Measurements from ENCODE around the gene TNFAIP8.
A peak's percentile ranks its signal among the peaks of the same experiment; 100 is the strongest.

TNFAIP8 gene

DNA sequence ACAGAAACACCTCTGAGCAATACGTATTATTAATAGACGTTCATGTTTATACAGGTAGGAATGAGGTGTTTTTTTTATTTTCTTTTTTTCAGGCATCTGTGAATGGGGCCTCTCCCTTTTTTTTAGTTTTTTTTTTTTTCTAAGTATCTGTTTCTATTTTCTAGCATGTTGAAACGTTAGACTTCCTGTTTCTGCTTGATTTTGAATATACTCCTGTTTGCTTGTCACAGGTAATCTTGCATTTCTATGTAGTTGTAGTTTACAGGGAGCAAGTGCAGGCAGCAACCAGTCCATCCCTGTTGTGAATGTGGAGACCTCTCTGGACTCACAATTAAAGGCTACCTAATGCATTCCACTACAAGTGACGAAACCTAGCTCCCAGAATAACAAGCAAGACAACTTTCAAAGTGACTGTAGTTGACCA lies 22.8 kb upstream of the TNFAIP8 start:
- Mint-ChIP-seq H3K27ac (peak overlapping the region; percentile 95), H3K9me3 (no peaks in the 10 kb centered on the region), H3K4me3 (peak overlapping the region; percentile 82), H3K27me3 (no peaks in the 10 kb centered on the region), H3K4me1 (peaks cover 76% of the 10 kb centered on the region), H3K36me3 (peaks cover 57% of the 10 kb centered on the region)
- DNase-seq: no peak
- CTCF ChIA-PET: interaction anchor here (1.0 to 10.1 kb wide), 4 partner anchors 11 to 78 kb away, joined by 3 to 121 read pairs (median 24); no protein-coding TSS in a partner anchor

DNA sequence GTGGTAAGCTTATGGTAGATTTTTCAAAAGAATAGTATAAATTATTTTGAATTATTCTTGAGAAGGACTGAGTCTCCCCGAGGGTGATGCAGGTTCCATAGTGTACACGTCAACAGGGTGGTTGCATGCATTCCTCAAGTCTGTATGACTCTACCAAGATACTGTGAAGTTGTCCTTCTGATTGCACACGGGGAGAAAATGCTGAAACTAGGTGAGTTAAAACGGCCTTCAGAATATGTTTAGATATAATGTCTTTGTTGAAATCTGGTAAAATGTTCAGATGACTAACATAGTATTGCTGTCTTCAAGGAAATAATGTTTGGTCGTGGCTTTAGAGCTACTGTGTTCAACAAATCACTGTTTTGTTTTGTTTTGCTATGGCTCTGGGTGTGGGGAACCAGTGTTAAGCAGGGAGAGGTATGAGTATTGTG lies 22.4 kb upstream of the TNFAIP8 start:
- DNase-seq: no peak
- H3K9me3 Mint-ChIP-seq: no peaks in the 10 kb centered on the region
- peaks cover 76% of the 10 kb centered on the region for H3K4me1 Mint-ChIP-seq
- peak overlapping the region; percentile 95 for H3K27ac Mint-ChIP-seq
- peaks cover 58% of the 10 kb centered on the region for H3K36me3 Mint-ChIP-seq
- peak overlapping the region; percentile 82 for H3K4me3 Mint-ChIP-seq
- CTCF ChIA-PET: interaction anchor here (1.0 to 10.1 kb wide), 4 partner anchors 12 to 78 kb away, joined by 3 to 121 read pairs (median 24); no protein-coding TSS in a partner anchor
- H3K27me3 Mint-ChIP-seq: no peaks in the 10 kb centered on the region

DNA sequence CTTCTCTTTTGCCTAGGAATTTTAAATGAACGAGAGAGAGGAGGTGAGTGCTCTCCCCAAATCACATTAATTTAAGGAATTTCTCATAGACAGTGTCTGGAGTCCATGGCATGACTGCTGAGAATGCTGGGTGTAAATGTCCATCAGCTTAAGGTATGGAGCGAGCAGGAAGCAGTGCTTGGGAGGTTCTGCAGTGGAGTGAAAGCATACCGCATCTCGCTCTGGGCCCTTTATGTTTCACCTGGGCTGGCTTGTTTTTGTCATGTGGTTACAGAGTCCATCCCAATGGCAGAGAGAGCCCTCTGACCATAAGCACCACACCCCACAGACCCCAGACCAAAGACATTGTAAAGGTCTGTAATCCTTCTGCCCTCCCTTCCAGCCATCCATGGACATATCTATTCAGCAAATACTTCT lies 20.6 kb upstream of the TNFAIP8 start:
- Mint-ChIP-seq H3K4me3 (peak overlapping the region; percentile 82), H3K9me3 (no peaks in the 10 kb centered on the region), H3K36me3 (peaks cover 63% of the 10 kb centered on the region), H3K27me3 (no peaks in the 10 kb centered on the region), H3K4me1 (peaks cover 76% of the 10 kb centered on the region), H3K27ac (peak overlapping the region; percentile 86)
- CTCF ChIA-PET: interaction anchor here (0.7 to 10.1 kb wide), 7 partner anchors 12 to 76 kb away, joined by 3 to 121 read pairs (median 4); no protein-coding TSS in a partner anchor
- DNase-seq: no peak

DNA sequence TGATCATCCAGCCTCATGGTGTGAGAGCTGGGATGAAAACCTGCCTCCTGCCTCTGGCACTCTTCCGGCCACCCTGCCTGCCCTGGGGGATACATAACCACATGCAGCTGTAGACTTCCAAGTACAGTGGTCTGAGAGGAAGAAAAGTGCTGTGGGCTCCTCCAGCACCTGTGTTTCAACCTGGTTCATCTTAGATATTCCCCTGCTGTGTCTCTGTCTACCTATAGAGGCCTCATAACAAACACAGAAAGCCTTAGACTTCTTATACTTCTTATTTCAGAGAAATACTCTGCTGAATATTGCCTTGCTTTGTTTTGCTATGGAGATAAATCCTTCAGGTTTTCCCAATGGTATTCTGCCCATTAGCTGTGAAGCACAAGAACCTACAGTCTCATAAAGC lies 19.6 kb upstream of the TNFAIP8 start:
- peaks cover 76% of the 10 kb centered on the region for H3K4me1 Mint-ChIP-seq
- H3K27me3 Mint-ChIP-seq: no peaks in the 10 kb centered on the region
- no peak for DNase-seq
- peak overlapping the region; percentile 86 for H3K27ac Mint-ChIP-seq
- CTCF ChIA-PET: interaction anchor here (0.8 to 10.1 kb wide), 8 partner anchors 15 to 75 kb away, joined by 3 to 121 read pairs (median 4); no protein-coding TSS in a partner anchor
- peak overlapping the region; percentile 82 for H3K4me3 Mint-ChIP-seq
- H3K9me3 Mint-ChIP-seq: no peaks in the 10 kb centered on the region
- peaks cover 65% of the 10 kb centered on the region for H3K36me3 Mint-ChIP-seq

DNA sequence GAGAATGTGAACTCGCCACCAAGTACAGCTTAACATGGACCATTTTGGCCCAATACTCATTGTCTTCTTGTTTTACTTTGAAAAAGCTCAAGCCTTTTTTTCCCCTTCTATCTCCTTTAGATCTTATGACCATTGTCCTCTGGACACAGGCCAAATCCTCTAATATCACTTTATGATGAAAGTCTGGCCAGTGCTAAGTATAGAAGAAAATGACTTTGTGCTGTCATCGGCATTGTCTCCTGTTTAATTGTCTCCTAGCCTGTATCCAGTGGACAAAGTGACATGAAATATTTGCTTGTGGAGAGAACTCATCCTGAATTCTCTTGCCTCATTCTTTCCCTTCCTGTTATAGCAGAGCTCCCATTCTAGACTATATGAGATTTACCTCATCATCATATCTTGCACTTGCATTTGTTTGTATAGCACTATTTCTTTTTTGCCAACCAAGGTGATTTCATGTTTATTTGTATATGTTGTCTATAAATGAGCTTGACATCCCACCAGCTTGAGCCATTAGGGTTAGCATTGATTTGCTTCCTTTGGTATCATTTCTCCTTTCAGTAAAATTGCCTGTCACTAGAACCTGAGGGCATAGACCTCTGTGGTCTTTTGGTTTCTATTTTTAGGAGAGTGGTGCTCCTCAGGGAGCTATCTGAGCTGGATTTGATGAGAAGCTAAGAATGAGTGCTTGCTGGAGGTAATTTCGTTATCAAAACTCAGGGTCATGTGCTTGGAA lies 18.8 kb upstream of the TNFAIP8 start:
- Mint-ChIP-seq H3K9me3 (no peaks in the 10 kb centered on the region), H3K4me1 (peaks cover 76% of the 10 kb centered on the region), H3K36me3 (peaks cover 63% of the 10 kb centered on the region), H3K27me3 (no peaks in the 10 kb centered on the region), H3K4me3 (peak overlapping the region; percentile 82), H3K27ac (peak overlapping the region; percentile 92)
- DNase-seq: no peak
- CTCF ChIA-PET: interaction anchor here (0.7 to 10.1 kb wide), 8 partner anchors 9 to 74 kb away, joined by 3 to 121 read pairs (median 3); no protein-coding TSS in a partner anchor

DNA sequence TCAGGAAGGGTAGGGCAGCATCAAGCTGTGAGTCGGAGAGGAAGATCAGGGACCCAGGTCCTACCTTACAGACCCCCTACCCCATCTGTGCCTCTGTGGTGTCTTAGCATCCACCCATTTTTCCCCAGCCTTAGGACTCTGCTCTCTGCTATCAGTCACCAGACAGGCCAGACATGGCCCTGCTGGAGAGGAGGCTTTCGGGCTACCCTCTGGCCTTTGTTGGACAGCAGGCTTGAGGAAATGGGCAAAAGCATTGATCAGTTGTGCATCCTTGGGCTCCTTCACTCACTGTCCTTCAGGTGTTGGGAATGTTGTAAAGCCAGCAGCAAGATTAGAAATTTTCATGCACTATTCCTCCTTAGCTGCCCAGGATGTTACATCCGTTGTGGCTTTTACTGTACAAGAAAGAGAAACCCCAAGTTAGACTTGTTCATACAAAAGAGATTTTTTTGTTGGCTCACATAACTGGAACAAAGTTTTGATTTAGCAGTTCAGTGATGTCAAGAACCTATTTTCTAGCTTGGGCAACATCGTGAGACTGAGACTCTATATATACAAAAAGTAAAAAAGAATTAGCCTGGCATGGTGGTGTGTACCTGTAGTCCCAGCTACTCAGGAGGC lies 17.4 kb upstream of the TNFAIP8 start:
- Mint-ChIP-seq H3K9me3 (no peaks in the 10 kb centered on the region), H3K27ac (peak overlapping the region; percentile 92), H3K4me1 (peaks cover 79% of the 10 kb centered on the region), H3K4me3 (peak overlapping the region; percentile 82), H3K27me3 (no peaks in the 10 kb centered on the region), H3K36me3 (peaks cover 70% of the 10 kb centered on the region)
- no peak for DNase-seq
- CTCF ChIA-PET: interaction anchor here (0.9 to 10.1 kb wide), 7 partner anchors 15 to 73 kb away, joined by 3 to 121 read pairs (median 11); no protein-coding TSS in a partner anchor

DNA sequence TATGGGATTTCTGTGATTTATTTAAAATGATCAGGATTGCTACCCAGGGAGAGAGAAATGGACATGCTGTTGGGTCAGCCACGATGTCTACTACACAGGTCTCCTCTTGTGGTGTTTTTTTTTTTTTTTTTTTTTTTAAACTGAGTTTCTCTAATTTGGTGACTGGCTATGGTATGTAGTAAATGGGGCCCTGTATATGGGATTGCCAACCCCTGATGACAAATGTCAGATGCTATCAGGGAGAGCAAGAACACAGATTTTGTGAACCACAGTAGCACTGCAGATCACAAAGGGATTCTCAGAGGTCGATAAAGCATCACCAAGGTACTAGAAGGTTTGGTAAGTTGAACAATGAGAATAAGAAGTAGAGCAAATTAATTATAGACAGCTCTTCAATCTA lies 16.5 kb upstream of the TNFAIP8 start:
- H3K36me3 Mint-ChIP-seq: peaks cover 73% of the 10 kb centered on the region
- no peaks in the 10 kb centered on the region for H3K9me3 Mint-ChIP-seq
- peaks cover 88% of the 10 kb centered on the region for H3K4me1 Mint-ChIP-seq
- CTCF ChIA-PET: interaction anchor here (0.9 to 10.1 kb wide), 6 partner anchors 14 to 72 kb away, joined by 3 to 121 read pairs (median 8); no protein-coding TSS in a partner anchor
- peak overlapping the region; percentile 92 for H3K27ac Mint-ChIP-seq
- H3K4me3 Mint-ChIP-seq: peak overlapping the region; percentile 82
- no peak for DNase-seq
- H3K27me3 Mint-ChIP-seq: no peaks in the 10 kb centered on the region

DNA sequence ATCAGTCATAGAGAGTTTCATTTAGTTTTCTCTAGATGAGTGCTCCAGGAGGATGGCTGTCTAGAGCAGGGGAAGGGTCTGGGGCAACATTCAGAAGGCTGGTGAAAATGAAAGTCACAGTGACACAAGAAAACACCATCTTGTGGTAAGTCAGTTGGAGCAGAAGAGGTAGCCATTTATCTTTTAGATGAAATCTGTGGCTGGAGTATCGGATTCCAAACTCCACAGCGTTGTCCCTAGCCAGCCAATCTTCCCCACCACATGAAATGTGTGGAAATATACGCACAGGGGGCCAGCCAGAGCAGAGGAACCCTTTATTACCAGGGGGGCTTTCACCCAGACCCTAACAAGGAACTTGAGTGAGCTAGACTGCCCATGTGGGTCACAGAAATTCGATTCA lies 15.9 kb upstream of the TNFAIP8 start:
- Mint-ChIP-seq H3K27ac (peak overlapping the region; percentile 92), H3K36me3 (peaks cover 69% of the 10 kb centered on the region), H3K9me3 (no peaks in the 10 kb centered on the region), H3K27me3 (no peaks in the 10 kb centered on the region), H3K4me1 (peaks cover 91% of the 10 kb centered on the region), H3K4me3 (peak overlapping the region; percentile 82)
- CTCF ChIA-PET: interaction anchor here (0.9 to 10.1 kb wide), 8 partner anchors 10 to 351 kb away, joined by 3 to 121 read pairs (median 8); no protein-coding TSS in a partner anchor
- no peak for DNase-seq

DNA sequence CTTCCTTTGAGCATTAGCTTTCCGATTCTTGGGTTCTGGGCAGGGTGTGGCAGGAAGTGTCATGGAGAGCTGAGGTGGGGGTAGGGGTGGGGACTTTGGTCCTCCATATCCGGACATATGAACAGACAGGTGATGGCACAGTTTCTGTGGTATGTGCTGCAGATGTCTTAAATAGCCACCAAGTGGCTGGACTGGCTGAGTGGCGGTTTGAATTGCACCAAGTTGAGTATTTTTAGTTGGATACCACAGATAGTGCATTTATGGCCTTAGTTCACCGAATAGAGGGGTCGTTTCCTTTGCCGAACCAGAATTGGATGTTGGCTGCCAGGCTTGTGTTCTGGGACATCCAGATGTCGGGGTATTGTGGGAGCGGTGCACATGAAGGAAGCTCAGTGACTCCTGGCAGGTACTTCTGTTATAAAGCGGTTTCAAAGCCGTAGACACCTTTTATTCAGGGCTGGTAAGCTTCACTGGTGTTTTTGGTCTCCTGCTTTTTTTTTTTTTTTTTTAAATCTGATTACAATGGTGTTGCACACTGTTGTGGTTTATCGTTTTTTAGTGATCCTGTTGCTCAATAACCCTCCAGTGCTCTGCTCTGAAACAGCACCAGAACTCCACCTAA lies 15.1 kb upstream of the TNFAIP8 start:
- CTCF ChIA-PET: interaction anchor here (1.0 to 10.1 kb wide), 9 partner anchors 10 to 351 kb away, joined by 3 to 121 read pairs (median 7); no protein-coding TSS in a partner anchor
- Mint-ChIP-seq H3K4me3 (peak overlapping the region; percentile 82), H3K27me3 (no peaks in the 10 kb centered on the region), H3K36me3 (peaks cover 68% of the 10 kb centered on the region), H3K27ac (peak overlapping the region; percentile 92), H3K9me3 (no peaks in the 10 kb centered on the region), H3K4me1 (peaks cover 95% of the 10 kb centered on the region)
- peak; percentile 84 for DNase-seq

DNA sequence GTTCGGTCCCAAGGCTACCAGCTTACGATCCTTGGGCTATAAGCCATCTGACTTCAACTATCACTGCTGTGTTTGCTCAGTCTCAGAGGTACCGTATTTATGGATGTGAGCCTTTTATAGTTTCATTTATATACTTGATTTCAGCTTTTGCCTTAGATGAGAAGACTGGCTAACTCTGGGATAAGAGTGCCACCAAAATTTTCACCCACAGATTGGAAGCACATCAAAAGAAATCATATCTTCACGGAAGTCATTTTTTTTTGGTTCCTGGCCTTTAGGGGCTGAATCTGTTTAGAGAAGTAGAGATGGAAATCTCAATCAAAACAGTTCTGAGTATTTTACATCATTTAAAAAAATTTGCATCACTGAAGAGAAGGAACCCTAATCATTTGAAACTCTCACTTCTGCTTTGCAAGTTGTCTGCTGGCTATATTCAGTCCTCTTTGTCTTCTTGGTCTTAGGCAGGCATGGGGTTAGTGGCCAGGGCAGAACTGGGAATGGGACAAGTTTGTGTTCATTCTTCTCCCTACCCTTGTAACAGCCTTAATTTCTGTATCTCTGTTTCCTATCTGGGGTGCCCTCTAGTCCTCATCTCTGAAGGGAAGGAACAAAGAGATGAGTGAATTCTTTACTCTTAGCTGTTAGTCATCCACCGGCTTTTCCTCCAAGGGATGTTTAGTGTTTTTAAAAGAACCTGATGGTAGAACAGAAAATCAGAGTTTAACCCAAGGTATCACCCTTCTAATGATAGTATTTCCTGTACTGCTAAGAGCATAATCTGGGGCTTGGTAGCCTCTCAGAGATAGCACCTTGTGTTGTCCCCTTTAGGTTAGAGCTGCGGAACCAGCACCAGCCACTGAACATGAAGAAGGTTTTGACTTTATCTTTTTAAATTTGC lies 14.1 kb upstream of the TNFAIP8 start:
- no peaks in the 10 kb centered on the region for H3K9me3 Mint-ChIP-seq
- peaks cover 70% of the 10 kb centered on the region for H3K36me3 Mint-ChIP-seq
- peak overlapping the region; percentile 82 for H3K4me3 Mint-ChIP-seq
- no peak for DNase-seq
- peak overlapping the region; percentile 92 for H3K27ac Mint-ChIP-seq
- H3K27me3 Mint-ChIP-seq: no peaks in the 10 kb centered on the region
- H3K4me1 Mint-ChIP-seq: peaks cover 96% of the 10 kb centered on the region
- CTCF ChIA-PET: interaction anchor here (1.1 to 10.1 kb wide), 7 partner anchors 11 to 72 kb away, joined by 3 to 121 read pairs (median 7); no protein-coding TSS in a partner anchor

DNA sequence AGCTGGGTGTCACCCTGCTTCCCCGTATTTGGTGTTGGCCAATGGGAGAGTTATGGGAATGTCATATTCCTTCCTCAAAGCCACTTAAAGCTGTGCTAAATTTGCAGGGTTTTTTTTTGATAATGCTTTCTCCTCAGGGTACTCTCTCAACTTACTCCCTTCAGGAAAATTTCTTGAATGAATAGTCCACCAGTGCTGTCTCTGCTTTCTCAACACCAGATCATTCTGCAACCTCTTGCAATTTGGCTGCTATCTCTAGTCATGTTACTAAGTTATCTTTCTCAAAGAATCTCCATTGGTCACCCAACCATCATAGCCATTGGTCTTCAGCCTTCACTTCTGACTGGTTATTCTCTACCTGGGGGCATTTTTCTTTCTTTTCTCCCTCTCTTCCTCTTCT lies 13.4 kb upstream of the TNFAIP8 start:
- H3K4me1 Mint-ChIP-seq: peaks cover 96% of the 10 kb centered on the region
- no peaks in the 10 kb centered on the region for H3K9me3 Mint-ChIP-seq
- CTCF ChIA-PET: interaction anchor here (4.2 to 10.1 kb wide), 3 partner anchors 15 to 69 kb away, joined by 11 to 121 read pairs (median 25); no protein-coding TSS in a partner anchor
- peaks cover 70% of the 10 kb centered on the region for H3K36me3 Mint-ChIP-seq
- no peak for DNase-seq
- peak overlapping the region; percentile 82 for H3K4me3 Mint-ChIP-seq
- peak overlapping the region; percentile 92 for H3K27ac Mint-ChIP-seq
- H3K27me3 Mint-ChIP-seq: no peaks in the 10 kb centered on the region

DNA sequence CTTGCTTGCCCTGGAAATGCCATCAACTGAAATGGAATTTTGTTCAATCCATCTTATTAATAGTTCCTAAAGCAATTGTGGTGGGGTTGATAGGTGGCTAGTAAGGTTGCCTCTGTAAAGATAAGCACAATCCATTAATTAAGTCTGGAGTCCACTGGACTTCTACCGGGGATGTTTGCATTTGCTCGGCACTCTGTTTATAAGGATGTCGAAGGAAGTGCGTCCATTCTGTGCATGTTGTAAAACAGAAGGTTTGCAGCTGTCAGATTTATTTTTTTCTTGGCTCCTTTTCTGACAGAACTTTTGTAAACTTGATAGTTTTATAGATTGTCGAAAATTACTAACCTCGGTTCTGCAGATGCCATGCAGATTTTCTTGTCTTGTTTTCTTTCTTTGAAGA lies 12.8 kb upstream of the TNFAIP8 start:
- H3K9me3 Mint-ChIP-seq: no peaks in the 10 kb centered on the region
- DNase-seq: no peak
- no peaks in the 10 kb centered on the region for H3K27me3 Mint-ChIP-seq
- peaks cover 73% of the 10 kb centered on the region for H3K36me3 Mint-ChIP-seq
- peak overlapping the region; percentile 92 for H3K27ac Mint-ChIP-seq
- CTCF ChIA-PET: interaction anchor here (1.9 to 4.4 kb wide), 2 partner anchors 14 to 68 kb away, joined by 10 to 25 read pairs; no protein-coding TSS in a partner anchor
- H3K4me1 Mint-ChIP-seq: peaks cover 96% of the 10 kb centered on the region
- peak overlapping the region; percentile 82 for H3K4me3 Mint-ChIP-seq

DNA sequence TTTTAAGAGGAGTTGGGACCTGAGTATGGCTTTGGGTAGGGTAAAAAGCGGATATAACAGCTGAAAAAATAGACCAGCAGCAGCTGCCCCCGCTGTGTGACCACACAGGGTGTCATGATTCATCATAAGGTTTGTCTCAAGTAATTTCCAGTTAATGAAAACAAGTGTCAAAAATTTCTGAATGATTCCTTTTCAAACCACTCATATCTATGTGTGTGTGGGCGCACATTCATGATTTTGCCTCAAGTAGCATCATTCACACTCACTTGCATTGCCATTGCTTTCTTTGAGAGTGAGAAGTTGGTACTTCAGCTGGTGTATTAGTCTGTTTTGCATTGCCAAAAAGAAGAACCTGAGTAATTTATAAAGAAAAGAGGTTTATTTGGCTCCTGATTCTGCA lies 12.1 kb upstream of the TNFAIP8 start:
- no peaks in the 10 kb centered on the region for H3K9me3 Mint-ChIP-seq
- DNase-seq: no peak
- CTCF ChIA-PET: interaction anchor here (1.9 kb wide), 1 partner anchor 13 kb away, joined by 10 read pairs; no protein-coding TSS in a partner anchor
- H3K27me3 Mint-ChIP-seq: no peaks in the 10 kb centered on the region
- H3K4me1 Mint-ChIP-seq: peaks cover 96% of the 10 kb centered on the region
- H3K36me3 Mint-ChIP-seq: peaks cover 74% of the 10 kb centered on the region
- H3K4me3 Mint-ChIP-seq: peak overlapping the region; percentile 3
- H3K27ac Mint-ChIP-seq: peak overlapping the region; percentile 86

Data from activated naive CD4-positive, alpha-beta T cell treated with anti-CD3 and anti-CD28 coated beads, Interleukin-2, amount 10 ng/mL, durations not matched to agents 7 days and 5 days (primary cell).